HG02623 (cell line): ENCODE measurements around the gene SEMA3G.

Source experiments
- ATAC-seq: cut with Tn5 transposase; IDR thresholded peaks from one replicate; pipeline ENCODE4 v1.9.1; 2021; ENCODE audit warnings: moderate library complexity; ENCODE audit not compliant: unreplicated experiment

SEMA3G gene

DNA sequence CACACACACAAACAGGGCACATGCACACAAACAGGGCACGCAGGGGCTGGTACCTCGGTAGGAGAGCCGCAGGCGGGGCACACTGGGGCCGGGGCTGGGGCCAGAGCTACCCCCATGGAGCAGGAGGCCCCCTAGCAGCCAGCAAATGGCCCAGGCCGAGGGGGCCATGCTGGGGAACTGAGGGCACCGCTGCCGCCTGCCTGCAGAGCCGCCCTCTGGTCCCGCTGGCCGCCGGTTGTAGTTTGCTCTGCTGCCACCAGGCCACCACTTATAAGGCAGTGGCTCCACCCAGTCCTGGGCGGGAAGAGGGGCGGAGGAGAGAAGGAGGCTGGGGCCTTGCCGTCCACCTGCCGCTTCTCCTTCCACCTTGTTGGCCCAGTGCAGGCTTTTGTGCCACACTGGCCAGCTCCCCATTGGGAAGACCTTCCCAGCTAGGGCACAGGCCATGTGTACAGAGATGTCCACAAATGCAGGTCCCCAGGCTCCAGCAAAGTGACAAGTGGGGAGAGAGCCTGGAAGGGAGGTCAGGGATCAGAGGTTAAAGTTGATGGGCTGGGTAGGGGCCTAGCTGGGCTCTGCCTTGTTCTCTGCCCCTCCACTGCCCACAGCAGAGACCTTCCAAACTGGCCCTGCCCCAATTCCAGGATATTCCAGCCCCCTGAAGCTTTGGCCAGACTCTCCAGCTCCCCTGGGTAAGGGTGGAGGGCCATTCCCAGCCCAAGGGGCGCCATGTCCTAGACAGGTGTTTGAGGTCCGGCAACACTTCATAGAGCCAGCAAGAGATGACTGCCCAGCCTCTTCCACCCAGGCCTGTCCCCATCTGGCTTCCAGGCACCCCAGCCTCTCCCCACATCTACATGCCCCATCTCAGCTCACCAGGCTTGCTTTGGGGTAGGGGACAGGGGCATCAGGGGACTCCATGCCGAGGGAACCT is at the start of gene SEMA3G:
Gene SEMA3G (minus strand): TSS at position 244 of the 934 bp plus-strand sequence. CDS start 76 bp downstream, at position 168.
- peak; percentile 88 for ATAC-seq

- ATAC-seq, result no peak
Measured at GRCh38 chr3:52494445-52494844, 49.5 kb upstream of the SEMA3G start.

GRCh38 chr3:52493232-52494017 is 48.5 kb upstream of the SEMA3G start:
- no peak for ATAC-seq

DNA sequence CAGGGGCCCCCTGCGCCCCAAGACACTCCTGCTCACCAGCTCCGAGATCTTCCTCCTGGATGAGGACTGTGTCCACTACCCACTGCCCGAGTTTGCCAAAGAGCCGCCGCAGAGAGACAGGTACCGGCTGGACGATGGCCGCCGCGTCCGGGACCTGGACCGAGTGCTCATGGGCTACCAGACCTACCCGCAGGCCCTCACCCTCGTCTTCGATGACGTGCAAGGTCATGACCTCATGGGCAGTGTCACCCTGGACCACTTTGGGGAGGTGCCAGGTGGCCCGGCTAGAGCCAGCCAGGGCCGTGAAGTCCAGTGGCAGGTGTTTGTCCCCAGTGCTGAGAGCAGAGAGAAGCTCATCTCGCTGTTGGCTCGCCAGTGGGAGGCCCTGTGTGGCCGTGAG is 47.2 kb upstream of the SEMA3G start:
- ATAC-seq, result no peak

DNA sequence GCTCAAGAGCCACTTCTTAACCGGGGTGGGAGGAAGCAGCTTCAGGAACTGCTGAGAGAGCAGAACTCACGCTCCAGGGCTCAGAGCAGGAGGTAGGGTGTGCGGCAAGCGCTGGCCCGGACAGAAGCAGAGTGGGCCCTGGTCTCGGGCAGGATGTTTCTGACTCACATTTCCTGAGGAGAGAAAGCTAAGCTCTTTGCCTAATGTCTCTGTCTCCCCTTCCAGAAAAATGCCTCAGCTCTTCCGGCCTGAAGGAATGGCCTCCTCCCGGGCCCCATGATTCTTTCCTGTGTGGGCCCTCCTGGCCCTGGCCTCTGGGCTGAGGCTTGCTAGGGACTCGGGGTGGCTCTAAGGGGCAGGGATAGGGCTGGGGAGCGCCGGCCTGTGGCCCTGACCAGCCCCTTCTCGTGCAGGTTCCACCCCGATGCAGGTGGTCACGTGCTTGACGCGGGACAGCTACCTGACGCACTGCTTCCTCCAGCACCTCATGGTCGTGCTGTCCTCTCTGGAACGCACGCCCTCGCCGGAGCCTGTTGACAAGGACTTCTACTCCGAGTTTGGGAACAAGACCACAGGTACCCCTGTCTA is 46.1 kb upstream of the SEMA3G start:
- no peak for ATAC-seq

- ATAC-seq, result no peak
Measured at GRCh38 chr3:52490035-52490938, 45.4 kb upstream of the SEMA3G start.

DNA sequence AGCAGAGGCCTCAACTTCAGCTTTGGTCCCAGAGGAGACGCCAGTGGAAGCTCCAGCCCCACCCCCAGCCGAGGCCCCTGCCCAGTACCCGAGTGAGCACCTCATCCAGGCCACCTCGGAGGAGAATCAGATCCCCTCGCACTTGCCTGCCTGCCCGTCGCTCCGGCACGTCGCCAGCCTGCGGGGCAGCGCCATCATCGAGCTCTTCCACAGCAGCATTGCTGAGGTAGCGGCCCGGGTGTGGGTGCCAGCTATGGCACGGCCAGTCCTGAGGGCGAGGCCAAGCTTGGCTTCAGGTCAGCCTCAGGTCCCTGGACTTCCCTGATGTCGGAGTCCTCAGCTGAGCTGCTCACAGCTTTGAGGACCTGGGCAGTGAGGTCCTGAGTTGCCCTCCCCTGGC is 44.5 kb upstream of the SEMA3G start:
- ATAC-seq, result no peak

DNA sequence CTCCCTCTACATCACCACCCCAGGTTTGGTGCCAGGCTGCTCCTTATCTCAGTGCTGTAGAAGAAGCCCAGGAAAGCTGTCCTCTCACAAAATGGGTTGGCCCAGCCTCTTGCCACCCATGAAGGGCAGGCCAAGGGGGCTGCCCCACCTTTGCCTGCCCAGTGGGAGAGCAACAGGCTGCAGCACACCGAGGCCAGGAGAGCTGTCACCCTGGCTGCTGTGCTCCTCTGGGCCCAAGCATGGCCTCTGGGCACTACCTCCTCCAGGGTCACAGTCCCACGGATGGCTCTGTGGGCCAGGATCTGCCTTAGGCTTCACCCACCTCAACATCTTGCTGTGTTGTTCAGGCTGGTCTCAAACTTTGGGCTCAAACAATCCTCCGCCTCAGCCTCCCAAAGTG is 43.8 kb upstream of the SEMA3G start:
- no peak for ATAC-seq

DNA sequence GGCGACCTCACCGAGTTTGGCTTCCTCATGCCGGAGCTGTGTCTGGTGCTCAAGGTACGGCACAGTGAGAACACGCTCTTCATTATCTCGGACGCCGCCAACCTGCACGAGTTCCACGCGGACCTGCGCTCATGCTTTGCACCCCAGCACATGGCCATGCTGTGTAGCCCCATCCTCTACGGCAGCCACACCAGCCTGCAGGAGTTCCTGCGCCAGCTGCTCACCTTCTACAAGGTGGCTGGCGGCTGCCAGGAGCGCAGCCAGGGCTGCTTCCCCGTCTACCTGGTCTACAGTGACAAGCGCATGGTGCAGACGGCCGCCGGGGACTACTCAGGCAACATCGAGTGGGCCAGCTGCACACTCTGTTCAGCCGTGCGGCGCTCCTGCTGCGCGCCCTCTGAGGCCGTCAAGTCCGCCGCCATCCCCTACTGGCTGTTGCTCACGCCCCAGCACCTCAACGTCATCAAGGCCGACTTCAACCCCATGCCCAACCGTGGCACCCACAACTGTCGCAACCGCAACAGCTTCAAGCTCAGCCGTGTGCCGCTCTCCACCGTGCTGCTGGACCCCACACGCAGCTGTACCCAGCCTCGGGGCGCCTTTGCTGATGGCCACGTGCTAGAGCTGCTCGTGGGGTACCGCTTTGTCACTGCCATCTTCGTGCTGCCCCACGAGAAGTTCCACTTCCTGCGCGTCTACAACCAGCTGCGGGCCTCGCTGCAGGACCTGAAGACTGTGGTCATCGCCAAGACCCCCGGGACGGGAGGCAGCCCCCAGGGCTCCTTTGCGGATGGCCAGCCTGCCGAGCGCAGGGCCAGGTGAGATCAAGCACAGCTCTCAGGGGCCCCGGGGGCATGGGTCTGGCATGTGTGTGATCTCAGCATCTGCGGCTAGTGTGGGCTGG is 43.1 kb upstream of the SEMA3G start:
- ATAC-seq, result no peak

- ATAC-seq, result no peak
Measured at GRCh38 chr3:52487050-52487787, 42.3 kb upstream of the SEMA3G start.

- ATAC-seq, result no peak
Measured at GRCh38 chr3:52484680-52485461, 40.0 kb upstream of the SEMA3G start.

DNA sequence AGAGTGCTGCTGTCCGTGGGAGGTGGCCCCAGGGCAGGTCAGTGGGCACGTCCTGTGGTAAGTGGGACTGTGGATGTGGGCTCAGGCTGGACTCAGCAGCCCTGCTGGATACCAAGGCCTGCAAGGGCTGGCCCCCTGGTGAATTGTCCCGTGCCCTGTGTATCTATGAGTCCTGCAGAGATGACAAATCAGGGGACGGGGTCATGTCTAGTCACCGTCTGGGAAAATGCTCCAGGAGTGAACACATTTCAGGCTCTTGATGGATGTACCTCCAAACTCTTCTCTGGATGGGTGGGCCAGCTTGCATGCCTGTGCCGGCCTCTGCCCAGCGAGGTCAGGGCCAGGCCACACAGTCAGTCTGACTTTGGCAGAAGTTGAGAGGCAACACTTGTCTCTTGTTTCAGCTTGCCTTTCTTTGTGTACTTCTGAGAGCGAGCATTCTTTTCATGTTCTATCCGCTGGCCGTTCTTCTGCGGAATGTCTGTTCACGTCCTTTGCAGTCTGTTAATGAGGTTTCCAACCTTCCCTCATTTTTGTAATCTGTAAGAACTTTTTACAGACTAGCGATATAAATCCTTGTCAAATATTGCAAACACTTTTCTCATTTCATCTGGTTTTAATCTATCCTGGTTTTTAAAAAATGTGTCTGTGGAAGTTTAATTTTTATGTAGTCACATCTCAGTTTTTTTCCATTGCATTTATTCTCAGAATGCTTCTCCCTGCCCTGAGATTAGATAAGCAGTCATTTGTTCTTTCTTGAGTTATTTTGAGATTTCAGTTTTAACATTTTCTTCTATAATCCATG is 38.9 kb upstream of the SEMA3G start:
- no peak for ATAC-seq

- no peak for ATAC-seq
Measured at GRCh38 chr3:52483081-52483480, 38.2 kb upstream of the SEMA3G start.

- no peak for ATAC-seq
Measured at GRCh38 chr3:52481819-52482521, 37.1 kb upstream of the SEMA3G start.

- no peak for ATAC-seq
Measured at GRCh38 chr3:52480768-52481715, 36.1 kb upstream of the SEMA3G start.
